Hematopoietic multipotent progenitor cell treated with erythropoietin and hydrocortisone succinate and interleukin-3 and kit ligand, for 17 days (in vitro differentiated cells): Measurements from ENCODE around the gene ADGRL3.

Source experiments
- DNase-seq: peaks from one replicate; pipeline ENCODE4 v3.0.0-alpha.2; 2015; ENCODE audit warnings: low spot score

ADGRL3 gene

DNA sequence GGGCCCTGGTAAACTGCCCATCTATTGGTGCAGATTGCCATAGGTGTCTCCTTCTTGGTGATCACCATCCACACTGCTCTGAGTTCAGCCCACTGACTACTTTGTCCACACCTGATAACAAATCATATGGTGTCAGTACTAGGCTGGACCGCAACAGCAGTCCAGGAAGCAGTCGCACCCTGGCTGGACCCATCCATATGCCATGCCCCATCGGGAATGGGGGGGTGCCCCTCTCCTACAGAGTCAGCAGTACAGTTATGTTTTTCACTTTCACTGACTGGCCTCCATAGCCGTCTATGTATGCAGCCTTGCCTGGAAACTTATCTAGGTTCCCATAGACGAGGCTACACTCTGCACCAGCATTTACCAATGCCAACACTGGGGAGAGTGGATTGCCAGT, 226.1 kb downstream of the ADGRL3 start:
- DNase-seq, result no peak

DNA sequence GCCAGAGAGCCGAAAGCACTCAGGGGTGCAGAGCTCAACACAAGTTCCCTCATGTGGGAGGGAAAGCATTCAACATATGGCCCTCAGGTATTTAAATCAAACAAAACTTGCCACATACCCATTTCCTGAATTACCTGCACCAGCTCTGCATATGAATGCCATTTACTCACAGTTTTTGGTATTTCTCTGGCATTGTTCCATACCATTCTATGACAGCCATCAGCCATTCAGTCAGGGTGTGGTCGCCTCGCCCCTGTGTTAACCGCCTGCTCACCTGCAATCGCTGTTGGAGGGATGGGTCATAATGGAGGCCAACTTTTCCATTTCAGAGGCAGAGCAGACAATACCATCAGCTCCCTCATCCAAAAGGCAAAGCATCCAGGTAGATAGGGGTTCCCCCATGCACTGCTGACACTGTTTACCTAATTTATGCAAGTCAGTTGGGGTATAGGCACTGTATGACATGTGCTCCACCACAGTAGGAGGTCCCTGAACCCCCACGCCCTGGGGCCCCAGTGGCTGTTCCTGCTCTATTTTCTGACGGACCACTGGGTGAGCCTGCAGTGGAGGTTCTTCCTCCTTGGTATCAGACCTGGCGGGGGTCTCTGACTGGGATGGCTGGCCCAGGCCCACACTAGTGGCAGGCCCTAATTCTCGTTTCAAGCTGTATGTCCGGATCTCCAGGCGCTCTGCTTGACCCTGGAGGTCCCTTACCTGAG, 227.1 kb downstream of the ADGRL3 start:
- DNase-seq, result no peak

DNA sequence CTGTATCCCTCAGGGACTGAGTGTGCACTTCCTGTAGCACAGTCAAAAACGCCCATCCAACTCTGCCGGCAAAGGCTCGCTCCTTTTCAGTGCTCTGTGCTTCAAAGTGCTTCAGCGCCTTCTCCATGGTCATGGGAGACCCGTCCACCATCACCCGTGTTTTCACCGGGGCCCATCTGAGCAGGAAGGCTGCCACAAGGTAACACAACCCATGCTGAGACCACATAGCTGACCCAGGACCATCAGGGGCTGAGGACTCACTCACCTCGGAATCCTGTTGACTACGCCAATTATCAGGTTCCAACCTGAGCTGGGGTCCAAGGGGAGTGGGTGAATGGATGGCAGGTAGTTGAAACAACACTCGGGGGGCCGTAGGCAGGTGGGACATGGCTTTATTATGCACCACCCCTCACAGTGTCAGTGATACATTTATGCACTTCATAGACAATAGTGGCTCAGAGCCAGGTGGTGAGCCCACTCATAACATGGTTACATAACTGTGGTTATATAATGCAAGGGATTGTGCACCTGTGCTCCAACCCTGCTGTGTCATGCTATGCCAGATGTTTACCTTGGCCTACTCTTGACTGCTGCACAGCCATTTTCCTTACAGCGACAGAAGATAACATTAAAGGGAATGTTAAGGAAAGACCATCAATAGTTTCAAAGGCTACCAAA, 227.8 kb downstream of the ADGRL3 start:
- DNase-seq, result no peak

- no peak for DNase-seq
These were observed 228.8 kb downstream of the ADGRL3 start for GRCh38 chr4:61428950-61429349.

GRCh38 chr4:61431131-61431530, 231.0 kb downstream of the ADGRL3 start:
- no peak for DNase-seq

DNA sequence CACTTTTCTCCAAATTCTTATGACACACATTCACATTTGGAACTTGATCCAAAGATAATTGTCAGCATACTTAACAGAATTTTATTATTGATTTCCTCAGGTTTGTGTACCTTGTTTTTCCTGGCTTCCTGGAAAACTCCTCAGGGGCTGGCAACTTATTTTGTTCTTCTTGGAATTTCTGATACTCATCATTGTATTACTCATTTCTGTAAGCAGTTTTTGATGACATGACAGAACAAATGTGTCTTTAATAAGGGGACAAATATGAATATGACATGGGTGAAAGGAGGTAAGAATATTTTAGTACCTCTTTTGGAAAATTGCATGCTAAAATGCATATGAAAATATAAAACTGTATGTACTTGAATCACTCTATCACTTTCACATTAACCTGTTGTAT, 237.8 kb downstream of the ADGRL3 start:
- no peak for DNase-seq

DNA sequence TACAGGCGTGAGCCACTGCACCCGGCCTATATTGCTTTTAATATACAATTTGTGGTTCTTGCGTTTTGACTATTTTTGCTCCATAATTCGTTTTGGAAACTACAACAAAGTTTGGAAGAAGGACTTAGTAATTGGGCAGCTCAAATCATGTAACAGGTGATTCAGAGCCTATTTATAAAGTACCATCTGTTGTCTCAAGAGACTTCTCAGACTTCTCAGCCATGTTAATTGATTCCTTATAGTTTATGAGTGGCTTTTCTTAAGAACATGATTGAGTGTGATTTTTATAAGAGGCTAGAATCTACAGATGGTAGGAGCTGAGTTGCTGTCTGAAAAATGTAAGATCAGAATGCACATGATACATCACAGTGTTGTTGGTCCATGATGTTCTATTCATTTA, 240.2 kb downstream of the ADGRL3 start:
- no peak for DNase-seq

- no peak for DNase-seq
These were observed 242.8 kb downstream of the ADGRL3 start for GRCh38 chr4:61442936-61443335.

GRCh38 chr4:61443813-61444510, 243.8 kb downstream of the ADGRL3 start:
- no peak for DNase-seq

DNA sequence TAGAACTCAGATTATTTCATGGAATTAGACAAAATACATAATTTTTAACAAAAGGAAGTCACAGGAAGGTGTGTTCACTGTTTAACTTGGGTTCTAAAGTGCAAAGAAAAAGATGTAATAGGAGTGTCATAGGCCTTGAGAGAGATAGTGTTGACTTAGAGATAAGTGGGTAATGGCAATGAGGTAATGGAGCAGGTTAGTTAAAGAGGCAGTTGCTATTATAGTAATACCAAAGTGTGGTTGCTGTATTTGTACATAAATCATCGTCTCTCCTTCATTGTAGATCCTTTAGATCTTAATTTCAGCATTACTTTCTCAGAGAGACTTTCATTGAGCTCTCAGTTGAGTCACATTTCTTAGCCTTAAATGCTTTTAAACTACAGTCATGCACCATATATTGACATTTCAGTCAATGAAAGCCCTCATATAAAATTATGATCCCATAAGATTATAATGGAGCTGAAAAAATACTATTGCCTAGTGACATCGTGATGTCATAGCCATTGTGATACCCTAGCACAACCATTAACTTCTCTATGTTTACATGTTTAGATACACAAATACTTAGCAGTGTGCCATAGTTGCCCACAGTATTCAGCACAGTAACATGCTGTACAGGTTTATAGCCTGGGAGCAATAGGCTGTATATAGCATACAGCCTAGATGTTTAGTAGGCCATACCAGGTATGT, 245.4 kb downstream of the ADGRL3 start:
- no peak for DNase-seq

GRCh38 chr4:61446941-61447340, 246.8 kb downstream of the ADGRL3 start:
- no peak for DNase-seq

GRCh38 chr4:61447918-61448317, 247.8 kb downstream of the ADGRL3 start:
- DNase-seq, result no peak

- no peak for DNase-seq
These were observed 251.8 kb downstream of the ADGRL3 start for GRCh38 chr4:61451935-61452334.

- no peak for DNase-seq
These were observed 261.8 kb downstream of the ADGRL3 start for GRCh38 chr4:61461956-61462355.

- DNase-seq, result no peak
These were observed 262.6 kb downstream of the ADGRL3 start for GRCh38 chr4:61462451-61463326.

- no peak for DNase-seq
These were observed 268.0 kb downstream of the ADGRL3 start for GRCh38 chr4:61468024-61468720.

GRCh38 chr4:61473306-61473705, 273.2 kb downstream of the ADGRL3 start:
- DNase-seq, result no peak

DNA sequence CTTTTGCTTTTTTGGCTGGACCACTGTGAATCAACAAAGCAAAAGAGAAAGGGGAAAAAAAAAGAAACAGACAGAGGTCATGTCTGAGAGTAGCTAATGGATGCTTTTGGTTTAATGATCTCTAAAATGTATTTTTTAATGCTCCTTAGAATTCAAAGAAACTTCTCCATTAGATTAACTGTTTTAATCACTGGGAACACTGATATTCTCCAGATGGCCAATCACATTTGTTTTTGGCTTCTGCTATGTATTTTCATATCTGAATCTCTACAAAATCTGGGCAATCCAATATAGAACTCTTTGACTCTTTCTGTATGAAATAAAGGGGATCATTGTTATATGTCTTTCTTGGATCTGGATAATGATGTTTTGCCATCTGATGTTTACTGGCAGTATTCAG, 278.2 kb downstream of the ADGRL3 start:
- no peak for DNase-seq

GRCh38 chr4:61485056-61485455, 284.9 kb downstream of the ADGRL3 start:
- no peak for DNase-seq

DNA sequence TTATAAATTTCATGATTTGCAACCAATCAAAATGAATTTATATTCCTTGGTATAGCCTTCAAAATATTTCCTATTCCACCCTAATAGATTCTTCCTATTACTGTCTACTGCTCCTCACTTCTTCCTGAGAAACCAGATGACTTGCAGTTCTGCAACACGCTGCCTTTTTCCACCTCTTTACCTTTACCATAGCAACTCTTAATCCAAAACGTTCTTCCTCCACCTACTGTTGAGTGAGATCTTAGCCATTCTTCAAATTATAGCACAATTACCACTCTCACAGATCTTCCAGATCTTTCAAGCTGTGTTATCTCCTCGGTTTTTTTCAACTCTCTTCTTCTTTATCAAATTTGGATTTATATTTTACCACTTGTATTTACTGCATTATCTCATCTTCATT, 289.8 kb downstream of the ADGRL3 start:
- no peak for DNase-seq

DNA sequence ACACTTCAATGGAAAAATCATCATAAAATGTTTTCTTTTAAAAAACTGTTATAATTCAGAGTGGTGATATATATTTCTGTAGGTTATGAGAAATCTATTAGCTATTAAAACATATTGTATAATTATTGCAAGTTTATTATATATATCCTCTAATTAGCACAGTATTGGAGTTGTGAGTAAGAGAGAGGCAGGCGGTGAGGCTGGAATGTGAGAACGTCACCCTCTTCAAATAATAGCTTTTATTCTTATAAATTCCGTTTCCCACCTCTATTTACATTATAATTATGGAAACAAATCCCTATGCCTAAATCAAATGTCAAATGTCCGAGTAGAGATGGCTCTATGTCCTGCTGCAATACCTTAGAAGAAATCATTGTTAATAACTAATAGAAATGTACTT, 292.9 kb downstream of the ADGRL3 start:
- DNase-seq, result no peak
